Epithelial cell of proximal tubule (primary cell): ENCODE results near the gene GPRC5A. TPM values are rescaled to one million over a fixed set of nuclear protein-coding genes. Genes with fewer than 3 reads are reported as not detected.

ENCODE experiments used
- DNase-seq: peaks from one replicate; pipeline ENCODE4 v3.0.0-alpha.2; 2011; ENCODE audit warnings: low read depth
- H3K4me3 ChIP-seq: 2 replicates; pipeline ENCODE4 v1.5.1; 2011; ENCODE audit warnings: low read depth, mild to moderate bottlenecking, low read length
- CTCF ChIP-seq: conservative IDR thresholded peaks from 2 replicates; pipeline ENCODE4 v1.5.1; 2012; ENCODE audit warnings: low read depth, mild to moderate bottlenecking, low read length
- total RNA-seq: library from RNA; depleted of rRNA; stranded (reverse); fragments of >200 nt; gene quantifications from 2 replicates; pipeline ENCODE4 v1.2.3, GENCODE V29; 2015

The GPRC5A gene
- total RNA-seq, 1 donor from 2014 or later: 84.4 TPM

DNA sequence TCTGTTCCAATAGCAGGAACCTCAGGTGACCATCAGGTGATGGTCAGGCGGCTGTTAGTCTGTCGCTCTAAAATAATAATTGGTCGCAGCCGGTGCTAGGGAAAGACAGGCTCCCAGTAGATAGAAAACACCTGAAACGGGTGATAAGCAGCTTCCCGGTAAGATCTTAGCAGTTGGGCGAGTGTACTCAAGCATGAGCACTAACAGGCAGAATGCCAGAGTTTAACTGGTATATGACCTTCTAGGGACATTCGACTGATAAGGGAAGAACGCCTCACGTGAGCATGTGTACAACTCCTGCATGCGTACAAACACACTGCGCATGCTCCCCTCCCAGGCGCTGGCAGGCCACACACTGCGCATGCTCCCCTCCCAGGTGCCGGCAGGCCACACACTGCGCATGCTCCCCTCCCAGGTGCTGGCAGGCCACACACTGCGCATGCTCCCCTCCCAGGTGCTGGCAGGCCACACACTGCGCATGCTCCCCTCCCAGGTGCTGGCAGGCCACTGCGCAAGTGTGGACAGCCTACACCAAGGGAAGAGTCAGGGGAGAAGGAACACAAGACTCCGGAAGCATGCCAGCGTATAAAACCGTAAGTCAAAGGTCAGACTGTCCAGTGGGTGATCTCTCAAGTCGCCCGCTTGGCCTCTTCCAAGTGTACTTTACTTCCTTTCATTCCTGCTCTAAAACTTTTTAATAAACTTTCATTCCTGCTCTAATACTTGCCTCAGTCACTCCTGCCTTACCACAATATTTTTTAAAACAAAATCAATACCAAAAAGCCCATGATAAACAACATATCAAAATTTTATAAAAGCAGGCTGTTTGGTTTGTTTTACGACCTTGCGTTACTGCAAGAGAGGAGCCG, 36.1 kb downstream of the GPRC5A start:
- DNase-seq: no peak
- peak overlapping the region; percentile 48 for H3K4me3 ChIP-seq
- no peak for TF ChIP-seq CTCF

DNA sequence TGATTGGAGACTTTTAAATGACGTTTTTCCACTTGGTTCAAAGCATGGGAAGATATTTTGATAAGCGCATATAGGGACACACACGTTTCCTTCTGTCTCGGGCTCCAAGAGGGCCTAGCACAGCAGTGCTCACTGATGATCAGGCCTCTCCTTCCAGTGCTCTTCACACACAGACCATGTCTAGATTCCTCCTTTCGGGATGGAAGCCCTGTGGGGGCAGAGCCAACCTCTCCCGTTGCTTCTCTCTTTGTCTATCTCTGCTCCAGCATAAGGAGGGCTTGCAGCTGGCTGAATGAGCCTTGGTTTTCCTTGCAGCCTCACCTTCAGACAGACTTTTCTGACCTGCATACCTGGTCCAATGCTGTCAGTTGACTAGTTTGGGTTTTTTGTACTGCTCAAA, 38.3 kb downstream of the GPRC5A start:
- no peak overlapping the region for H3K4me3 ChIP-seq
- TF ChIP-seq CTCF: no peak
- DNase-seq: no peak

GRCh38 chr12:12930633-12931219, 39.4 kb downstream of the GPRC5A start:
- H3K4me3 ChIP-seq: no peak overlapping the region
- DNase-seq: no peak
- no peak for TF ChIP-seq CTCF

- TF ChIP-seq CTCF: no peak
- no peak for DNase-seq
- H3K4me3 ChIP-seq: no peak overlapping the region
Measured at GRCh38 chr12:12933742-12934141, 42.4 kb downstream of the GPRC5A start.

DNA sequence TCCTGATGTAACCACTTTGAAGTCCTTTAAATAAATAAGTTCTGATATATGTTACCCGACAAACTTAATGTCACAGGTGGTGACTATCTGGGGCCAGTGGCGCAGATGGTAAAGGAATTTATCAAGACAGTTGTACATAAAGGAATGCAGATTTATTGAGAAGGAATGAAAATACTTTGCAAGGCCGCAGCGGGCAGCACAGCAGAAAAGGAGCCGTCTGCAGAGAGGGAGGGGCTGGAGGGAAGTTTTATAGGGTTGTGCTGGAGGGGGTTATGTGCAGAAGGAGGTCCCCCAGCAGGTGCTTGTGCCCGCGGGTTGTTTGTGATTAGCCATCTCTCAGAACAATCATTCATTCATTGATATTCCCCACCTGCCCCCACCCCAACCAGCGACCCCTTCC, 43.2 kb downstream of the GPRC5A start:
- no peak for DNase-seq
- H3K4me3 ChIP-seq: no peak overlapping the region
- TF ChIP-seq CTCF: no peak

GRCh38 chr12:12936983-12937491, 45.7 kb downstream of the GPRC5A start:
- TF ChIP-seq CTCF: no peak
- H3K4me3 ChIP-seq: no peak overlapping the region
- no peak for DNase-seq
